PC-9 (cell line): ENCODE measurements around the gene C6orf141.

Source experiments
- EZH2 ChIP-seq: fragments of 200-600 bp; sonication (generic); IDR thresholded peaks from 2 replicates; pipeline ENCODE4 v1.8.0; 2017; ENCODE audit warnings: antibody characterized with exemption, low read depth
- TF ChIP-seq, protein P1 (sequence below): fragments of 200-600 bp; sonication (generic); conservative IDR thresholded peaks from 2 replicates; pipeline ENCODE4 v1.6.1; 2017; ENCODE audit warnings: mixed run types, antibody characterized with exemption, mild to moderate bottlenecking, moderate library complexity

DNA sequence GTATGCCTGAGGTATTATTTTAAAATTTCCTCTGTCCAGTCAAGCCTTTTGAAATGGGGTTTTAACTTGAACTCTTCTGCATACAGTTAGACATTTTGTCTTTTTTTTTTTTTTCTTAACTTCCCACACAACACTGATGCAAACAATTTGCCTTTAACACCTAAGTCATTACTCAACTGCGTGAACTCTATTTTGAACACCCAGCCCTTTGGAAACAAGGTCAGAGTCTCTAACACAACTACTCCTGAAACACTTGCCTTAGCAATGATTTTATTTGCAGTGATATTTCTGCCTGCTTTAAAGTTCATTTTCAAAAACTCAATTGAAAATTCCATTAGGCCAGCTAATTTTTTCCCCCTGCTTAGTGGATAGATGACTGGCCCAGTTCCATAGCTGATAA, 26.6 kb upstream of the C6orf141 start:
- TF ChIP-seq, protein P1, sequence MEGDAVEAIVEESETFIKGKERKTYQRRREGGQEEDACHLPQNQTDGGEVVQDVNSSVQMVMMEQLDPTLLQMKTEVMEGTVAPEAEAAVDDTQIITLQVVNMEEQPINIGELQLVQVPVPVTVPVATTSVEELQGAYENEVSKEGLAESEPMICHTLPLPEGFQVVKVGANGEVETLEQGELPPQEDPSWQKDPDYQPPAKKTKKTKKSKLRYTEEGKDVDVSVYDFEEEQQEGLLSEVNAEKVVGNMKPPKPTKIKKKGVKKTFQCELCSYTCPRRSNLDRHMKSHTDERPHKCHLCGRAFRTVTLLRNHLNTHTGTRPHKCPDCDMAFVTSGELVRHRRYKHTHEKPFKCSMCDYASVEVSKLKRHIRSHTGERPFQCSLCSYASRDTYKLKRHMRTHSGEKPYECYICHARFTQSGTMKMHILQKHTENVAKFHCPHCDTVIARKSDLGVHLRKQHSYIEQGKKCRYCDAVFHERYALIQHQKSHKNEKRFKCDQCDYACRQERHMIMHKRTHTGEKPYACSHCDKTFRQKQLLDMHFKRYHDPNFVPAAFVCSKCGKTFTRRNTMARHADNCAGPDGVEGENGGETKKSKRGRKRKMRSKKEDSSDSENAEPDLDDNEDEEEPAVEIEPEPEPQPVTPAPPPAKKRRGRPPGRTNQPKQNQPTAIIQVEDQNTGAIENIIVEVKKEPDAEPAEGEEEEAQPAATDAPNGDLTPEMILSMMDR = no peak
- TF ChIP-seq EZH2 = no peak
